C1 segment of cervical spinal cord (tissue), 14 donors: Measurements from ENCODE around the gene OR2W3.

Source experiments
- DNase-seq, 14 donors: peaks; one replicate each; lab custom pipeline; 2025; lab: John Stamatoyannopoulos, UW

Gene OR2W3

DNA sequence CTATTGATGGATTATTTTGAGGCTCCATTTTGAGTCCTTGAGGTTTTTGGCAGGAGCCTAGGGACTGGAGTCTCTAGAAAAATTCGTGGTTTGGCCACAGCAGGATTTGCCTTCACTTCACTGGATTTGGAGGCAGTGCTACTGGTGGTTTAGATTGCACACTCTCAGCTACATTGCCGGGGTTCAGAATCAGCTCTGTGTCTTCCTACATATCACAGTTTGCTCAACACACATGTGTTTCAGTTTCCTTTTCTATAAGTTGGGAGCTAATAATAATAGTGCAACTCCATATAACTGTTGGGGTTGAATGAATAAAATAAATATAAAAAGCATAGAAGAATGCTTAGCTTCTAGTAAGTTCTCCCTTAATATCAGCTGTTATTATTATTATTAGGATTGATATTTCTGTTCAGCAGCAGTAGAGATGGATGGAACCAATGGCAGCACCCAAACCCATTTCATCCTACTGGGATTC is at the start of gene OR2W3:
Gene OR2W3 (plus strand): TSS at position 425 of the 475 bp plus-strand sequence. CDS start 0 bp downstream, at position 425.
- no peak for DNase-seq

DNA sequence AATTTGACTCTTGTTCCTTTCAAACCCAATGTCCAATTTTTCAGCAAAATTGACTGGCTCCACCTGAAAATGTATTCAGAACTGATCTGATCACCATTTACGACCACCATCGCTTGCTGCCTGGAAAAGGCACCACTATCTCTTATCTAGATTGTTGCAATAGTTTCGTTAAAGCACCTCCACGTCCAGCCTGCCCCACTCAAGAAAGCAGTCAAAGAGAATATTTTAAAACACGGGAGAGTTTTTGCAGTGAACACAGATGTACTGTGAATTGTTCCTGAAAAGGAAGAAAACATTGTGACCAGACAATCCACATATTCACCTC is 49.7 kb upstream of the OR2W3 start:
- DNase-seq: no peak

DNA sequence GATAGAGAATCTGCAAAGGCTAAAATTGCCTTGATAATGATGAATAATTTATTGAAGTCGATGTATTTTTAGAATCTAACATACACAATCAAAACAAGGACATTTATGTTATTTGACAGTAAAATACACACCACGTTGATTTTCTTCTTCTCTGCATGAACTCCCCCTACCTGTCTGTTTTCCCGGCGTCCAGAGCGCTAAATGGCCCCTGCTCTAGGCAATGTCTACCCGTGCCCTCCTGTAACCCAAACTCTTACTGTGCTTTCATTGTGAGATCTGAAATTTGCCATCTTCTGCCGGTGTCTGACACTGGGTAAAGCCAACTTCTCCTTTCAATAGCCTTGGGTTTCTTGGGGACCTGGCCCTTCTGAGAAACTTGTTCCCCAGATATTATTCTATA is 47.0 kb upstream of the OR2W3 start:
- DNase-seq: no peak

DNA sequence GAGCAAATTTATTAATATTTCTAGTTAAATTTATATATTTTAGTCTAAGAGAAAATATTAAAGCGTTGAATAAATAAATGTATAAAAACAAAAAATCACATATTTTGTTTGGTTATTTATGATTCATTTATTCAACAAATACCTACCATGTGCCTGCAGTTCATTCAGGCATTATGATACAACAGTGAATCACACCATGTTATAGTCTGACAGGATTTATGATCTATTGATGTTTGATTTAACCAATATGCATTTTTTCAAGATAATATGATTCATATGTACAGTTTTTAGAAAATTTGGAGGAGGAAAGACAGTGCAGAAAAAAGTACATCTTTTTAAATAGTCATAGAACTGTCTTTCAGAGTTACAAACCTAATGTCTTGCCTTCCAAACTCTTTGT is 45.8 kb upstream of the OR2W3 start:
- DNase-seq: no peak

DNA sequence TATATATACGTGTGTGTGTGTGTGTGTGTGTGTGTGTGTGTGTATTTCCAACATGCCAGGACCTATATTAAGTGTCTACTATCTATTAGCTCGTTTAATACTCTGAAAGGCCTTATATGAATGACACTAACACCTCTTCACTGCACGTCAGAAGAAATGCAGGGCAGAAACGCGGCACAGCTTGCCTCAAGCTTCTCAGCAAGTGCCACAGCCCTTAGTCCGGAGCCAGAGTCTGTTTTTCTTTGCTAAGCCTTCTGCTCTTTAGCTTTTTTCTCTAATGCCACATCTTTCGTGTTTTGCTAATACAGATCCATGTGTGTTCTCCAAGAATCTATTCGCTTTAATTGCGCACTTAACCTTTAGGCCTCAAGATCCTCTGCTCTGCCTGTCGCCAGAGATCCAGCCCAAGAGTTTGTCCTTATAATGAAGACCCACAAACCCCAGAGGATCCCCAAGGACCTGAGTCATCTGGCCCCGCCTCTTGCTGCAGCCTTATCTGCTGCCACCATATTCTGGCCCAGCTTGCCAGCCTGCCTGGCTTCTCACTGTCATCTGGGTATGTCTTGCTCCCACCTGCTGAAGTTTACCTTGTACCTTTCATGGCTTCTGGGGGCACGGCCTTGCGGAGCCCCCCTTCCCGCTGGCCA is 40.4 kb upstream of the OR2W3 start:
- DNase-seq: no peak

DNA sequence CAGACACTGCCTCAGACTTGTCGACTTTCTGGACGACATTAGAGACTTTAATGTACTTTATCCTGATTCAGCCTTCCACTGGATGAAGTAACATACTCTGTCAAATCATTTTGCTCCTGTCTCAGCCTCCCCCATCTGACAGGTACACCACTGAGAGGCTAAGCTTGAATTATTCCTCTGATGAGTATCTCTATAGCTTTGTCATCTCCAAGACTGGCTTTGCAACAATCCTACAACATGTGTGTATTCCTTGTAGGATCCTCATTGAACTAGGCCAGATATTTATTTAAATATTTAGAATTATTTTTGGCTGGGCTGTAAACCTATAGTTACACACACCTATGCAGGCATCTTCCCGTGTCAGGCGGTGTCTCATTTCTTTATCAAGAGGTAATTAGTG is 39.5 kb upstream of the OR2W3 start:
- DNase-seq: no peak

DNA sequence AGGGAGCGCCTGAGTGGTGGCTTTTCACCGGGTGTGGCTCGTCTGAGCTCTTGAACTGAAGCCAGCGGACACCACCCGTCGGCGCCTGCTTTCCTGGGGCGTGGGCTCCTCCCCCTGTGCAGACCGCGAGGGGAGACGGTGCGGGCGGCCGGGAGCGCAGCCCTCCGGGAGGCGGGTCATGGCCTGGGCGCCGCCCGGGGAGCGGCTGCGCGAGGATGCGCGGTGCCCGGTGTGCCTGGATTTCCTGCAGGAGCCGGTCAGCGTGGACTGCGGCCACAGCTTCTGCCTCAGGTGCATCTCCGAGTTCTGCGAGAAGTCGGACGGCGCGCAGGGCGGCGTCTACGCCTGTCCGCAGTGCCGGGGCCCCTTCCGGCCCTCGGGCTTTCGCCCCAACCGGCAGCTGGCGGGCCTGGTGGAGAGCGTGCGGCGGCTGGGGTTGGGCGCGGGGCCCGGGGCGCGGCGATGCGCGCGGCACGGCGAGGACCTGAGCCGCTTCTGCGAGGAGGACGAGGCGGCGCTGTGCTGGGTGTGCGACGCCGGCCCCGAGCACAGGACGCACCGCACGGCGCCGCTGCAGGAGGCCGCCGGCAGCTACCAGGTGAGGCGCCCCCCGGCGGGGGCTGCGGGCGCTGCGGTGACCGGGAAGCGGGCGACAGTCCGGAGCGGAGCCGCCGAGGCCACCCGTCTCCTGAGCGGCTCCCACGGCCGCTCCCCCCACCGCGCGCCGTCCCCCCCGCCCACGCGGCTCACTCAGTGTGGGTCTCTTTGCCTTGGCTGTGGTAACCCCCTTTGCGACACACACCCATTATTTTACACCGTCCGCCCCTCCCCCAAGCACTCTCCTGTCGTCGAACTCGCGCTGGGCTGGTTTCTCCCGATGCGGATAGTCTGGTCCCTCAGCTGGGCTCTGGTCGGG is 38.1 kb upstream of the OR2W3 start, which contains the start of gene TRIM58:
Gene TRIM58 (plus strand): TSS at position 119 of the 916 bp plus-strand sequence. CDS start 60 bp downstream, at position 179.
- DNase-seq: peak in 1 of 14 donors; percentile 2

DNA sequence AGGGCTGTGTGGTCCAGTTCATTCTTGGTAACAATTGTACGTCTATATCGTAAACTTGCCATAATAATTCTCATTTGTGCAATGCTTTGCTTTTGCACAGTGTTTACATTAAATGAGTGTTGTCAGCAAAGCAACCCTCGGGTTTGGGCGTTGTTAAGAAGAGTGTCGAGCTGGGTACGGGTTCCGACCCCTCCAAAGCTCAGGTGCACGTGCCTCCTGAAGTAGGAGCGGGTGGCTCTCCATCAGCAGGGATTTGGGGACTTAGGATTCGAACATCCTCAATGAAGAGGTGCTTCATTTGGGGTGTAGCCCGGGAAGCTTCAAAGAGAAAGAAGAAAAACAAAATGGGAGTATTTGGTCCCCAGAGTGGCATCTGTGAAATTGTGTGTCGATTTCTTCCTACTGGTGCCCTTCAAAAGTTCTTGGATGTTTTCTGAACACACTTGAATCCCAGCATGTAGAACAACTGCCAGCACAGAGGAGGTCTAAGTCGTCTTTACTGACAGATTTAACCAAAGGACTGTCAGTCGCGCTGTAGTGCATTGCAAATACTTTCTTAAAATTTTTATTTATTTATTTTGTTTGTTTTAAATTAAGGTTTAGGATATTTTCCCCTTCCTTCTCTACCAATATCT is 37.3 kb upstream of the OR2W3 start:
- DNase-seq: no peak

DNA sequence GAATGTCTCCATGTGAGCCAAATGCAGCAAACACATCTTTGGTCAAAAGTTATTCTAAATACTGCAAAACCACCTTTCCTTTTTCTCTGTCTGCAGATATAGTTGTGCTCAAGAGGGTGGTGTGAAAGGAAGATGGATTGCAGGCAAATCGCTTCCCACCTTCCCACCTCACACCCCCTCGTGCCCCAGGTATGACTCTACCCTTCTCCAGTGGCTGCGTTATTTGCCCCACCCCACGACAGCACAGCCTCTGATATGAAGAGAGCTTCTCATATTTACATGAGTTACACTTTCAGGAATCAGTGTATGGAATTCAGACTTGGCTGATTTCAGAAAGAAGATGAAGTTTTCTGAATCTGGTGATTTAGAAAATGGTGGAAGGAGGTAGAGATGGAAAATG is 32.6 kb upstream of the OR2W3 start:
- DNase-seq: no peak

DNA sequence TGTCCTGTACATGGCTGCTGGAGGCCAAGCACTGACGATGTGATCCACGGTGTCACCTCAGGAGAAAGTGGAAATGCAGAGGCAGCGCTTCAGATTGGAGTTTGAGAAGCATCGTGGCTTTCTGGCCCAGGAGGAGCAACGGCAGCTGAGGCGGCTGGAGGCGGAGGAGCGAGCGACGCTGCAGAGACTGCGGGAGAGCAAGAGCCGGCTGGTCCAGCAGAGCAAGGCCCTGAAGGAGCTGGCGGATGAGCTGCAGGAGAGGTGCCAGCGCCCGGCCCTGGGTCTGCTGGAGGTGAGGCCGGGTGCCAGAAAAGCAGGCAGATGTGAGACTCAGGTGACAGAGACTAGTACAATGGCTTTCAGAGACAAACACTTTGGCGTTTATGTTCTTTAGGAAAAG is 30.7 kb upstream of the OR2W3 start:
- no peak for DNase-seq

DNA sequence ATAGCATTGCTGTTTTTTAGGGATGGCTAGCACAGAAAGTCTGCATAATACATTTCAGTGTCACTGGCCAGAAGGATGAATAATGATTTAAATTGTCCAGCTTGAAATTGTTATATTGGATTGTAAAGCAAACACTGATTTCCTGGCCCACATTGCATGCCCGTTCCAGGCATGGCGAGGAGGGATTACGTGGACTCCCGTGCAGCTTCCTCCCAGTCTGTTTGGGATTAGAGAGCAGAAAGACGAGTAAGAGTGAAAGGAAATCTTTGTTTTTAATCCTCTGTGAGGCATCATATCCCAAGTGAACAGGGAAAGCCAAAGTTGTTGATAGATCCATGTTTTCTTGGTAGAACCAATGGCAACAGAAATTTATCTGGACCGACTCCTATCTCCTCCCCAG is 30.0 kb upstream of the OR2W3 start:
- no peak for DNase-seq

DNA sequence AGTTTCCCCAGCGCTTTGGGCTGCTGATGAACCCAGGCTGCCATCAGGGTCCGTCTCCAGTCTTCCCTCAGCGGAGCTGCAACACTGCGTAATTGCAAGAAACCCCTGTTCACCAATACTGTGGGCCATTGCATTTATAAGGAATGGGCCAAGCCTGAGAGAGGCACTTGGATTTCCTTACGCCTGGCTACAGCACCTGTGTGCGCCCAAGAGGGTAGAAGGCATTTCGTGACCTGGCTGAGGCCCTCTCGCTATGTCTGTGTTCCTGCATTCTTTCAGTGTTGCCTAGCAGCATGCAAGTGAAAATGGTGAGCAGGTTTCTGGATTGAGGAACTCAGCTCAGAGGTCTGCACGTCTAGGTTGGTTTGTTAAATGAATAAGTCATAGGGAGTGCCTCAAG is 12.0 kb upstream of the OR2W3 start:
- DNase-seq: no peak

DNA sequence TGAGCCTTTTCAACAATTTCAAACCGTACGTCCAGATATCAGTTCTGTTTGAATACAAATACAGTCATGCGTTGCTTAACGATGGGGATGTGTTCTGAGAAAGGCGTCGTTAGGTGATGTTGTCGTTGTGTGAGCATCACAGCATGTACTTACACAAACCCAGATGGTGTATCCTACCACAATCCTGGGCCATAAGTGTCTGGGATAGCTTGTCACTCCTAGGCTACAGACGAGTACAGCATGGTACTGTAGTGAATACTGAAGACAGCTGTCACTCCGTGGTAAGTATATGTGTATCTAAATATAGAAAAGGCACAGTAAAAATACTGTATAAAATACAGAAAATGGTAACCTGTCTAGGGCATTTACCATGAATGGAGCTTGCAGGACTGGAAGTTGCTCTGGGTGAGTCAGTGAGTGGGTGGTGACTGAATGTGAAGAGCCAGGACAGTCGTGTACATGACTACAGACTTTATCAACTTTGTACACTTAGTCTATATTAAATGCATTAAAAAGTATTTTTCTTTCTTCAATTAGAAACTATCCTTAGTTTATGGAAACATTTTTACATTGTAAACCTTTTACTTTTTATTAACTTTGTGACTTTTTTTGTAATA is 10.5 kb upstream of the OR2W3 start:
- DNase-seq: no peak

DNA sequence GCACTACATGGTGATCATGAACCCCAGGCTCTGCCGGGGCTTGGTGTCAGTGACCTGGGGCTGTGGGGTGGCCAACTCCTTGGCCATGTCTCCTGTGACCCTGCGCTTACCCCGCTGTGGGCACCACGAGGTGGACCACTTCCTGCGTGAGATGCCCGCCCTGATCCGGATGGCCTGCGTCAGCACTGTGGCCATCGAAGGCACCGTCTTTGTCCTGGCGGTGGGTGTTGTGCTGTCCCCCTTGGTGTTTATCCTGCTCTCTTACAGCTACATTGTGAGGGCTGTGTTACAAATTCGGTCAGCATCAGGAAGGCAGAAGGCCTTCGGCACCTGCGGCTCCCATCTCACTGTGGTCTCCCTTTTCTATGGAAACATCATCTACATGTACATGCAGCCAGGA is 589 bp downstream of the OR2W3 start:
- DNase-seq: no peak

DNA sequence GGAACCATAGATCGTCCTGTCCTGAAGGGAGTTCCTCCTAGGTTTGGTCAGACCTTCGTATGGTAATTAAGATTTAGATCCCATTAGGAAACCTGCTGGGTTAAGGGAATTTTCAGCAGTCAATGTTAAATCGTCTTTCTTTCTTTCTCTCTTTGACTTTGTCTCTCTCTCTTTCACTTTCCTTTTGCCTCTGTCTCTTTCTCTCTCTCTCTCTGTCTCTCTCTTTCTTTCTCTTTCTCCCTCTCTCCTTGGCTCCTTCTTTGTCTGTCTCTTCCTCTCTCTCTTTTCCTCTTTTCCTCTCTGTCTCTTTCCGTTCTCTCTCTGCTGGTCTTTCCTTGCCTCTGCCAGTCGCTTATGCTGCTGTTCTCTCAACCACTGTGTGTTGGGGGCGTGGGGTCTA is 8.7 kb downstream of the OR2W3 start:
- DNase-seq: no peak

DNA sequence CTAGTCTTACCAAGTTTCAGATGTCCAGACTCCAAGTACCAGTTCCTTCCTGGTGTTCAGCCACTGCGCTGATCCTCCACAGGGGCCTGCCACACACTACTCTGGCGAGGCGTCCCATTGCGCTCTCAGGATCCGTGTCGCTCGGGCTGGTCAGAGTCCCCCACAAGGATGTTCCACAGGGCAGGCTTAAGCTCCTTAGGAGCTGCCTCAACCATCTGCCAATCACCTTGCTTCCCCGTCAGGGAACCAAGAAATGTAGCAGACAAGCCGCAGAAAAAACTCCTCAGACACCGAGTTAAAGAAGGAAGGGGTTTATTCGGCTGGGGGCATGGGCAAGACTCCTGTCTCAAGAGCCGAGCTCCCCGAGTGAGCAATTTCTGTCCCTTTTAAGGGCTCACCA is 9.8 kb downstream of the OR2W3 start:
- no peak for DNase-seq

DNA sequence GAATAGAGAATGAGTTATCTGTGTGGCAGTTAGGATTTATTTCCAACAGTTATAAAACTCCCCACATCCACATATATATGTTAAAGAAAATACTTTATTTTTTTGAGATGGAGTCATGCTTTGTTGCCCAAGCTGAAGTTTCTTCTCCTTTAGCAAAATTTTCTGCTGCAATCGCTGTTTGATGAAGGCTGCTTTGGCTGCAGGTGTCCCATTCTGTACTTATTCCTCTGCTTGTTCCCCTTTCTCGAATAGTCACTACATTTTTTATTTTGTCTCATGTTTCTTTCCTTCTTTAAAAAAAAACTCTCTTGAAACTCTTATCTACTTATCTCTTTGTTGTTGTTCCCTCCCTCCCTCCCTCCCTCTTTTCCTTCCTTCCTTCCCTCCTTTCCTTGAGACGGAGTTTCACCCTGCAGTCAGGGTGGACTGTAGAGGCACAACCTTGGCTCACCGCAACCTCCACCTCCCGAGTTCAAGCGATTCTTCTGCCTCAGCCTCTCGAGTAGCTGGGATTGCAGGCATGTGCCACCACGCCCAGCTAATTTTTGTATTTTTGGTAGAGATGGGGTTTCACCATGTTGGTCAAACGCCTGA is 10.6 kb downstream of the OR2W3 start:
- DNase-seq: no peak

DNA sequence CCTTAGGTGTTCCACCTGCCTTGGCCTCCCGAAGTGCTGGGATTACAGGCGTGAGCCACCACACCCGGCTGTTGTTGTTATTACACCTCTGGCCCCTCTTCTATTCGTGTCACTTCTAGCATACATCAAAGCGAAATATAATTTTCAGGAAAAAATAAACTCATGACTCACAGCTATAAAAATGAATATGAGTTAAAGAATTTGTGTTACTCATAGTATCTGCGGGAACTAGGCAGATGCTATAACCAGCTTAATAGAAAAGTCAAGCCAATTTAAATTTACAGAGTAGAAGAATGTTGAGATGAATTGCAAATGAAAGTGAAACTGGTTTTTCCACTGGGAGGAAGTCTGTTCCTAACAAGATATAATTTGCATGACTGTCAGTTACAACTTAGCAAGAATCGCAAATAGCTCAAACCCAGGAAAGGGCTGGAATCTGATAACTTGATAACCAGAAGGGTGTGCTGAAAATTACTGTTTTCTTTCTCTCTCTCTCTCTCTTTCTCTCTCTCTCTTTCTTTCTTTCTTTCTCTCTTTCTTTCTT is 11.2 kb downstream of the OR2W3 start:
- DNase-seq: no peak

DNA sequence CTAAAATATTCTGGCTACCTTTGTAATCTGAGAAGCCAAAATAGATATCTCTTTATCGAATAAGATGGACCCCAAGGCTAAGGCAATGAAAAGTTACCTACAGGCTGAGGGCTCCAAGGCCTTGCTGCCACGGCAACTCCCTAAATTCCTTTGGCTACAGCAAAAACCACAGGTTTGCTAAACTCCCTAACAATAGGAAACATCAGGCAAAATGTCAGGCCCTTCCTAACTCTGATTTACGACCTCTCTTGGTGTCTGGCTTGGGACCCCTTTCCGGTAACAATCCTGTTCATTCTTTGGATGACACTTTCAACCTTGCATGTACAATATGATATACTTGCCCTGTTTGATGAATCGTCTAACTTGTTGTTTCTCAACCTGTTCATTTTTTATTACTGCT is 13.4 kb downstream of the OR2W3 start:
- DNase-seq: no peak

DNA sequence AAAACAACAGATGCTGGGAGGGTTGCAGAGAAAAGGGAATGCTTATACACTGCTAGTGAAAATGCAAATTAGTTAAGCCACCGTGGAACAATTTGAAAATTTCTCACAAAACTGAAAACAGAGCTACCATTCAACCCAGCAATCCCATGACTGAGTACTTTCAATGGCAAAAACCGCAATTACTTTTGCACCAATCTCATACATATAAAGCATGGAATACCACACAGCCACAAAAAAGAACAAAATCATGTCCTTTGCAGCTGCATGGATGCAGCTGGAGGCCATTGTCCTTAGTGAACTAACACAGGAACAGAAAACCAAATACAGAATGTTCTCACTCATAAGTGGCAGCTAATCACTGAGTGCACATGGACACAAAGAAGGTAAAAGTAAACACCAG is 18.4 kb downstream of the OR2W3 start:
- DNase-seq: no peak

DNA sequence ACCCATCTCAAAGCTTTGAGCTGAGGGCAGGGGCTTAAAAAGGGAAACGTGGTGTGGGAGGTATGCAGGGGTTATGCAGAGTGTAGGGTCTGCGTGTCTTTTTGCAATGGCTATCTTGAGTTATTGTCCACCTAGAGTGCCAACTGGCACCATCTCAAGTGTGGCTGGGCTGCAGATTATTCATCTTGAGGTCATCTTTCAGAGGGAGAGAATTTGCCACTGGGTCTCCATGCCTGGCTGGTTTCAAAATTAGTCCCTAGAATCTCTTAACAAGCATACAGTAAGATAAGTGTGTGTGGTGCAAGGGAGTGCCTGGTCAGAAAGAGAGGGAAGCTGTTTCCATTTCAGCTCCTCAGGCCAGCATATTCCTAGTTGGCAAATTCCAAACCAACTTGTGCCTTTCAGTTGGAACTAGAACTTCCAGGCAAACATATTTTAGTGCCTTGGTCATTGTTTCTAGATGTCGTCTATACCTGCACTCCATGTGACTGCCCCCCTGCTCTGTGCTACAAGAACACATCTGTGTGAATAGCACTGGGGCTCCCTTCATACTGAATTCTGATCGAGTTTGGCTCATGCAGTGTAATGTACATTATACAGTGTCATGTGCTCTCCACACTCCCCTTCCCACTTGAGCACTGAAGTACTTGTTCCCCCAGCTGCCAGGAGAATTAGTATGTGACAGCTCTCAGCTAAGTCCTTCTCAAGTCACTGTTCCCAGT is 19.7 kb downstream of the OR2W3 start:
- no peak for DNase-seq
